K562 (cell line): ENCODE results near the gene MBD4.

ENCODE experiments used
- EP300 ChIP-seq: IDR thresholded peaks from 2 replicates; pipeline ENCODE4 v1.6.1; 2012; ENCODE audit warnings: low read length, improper control_type of control experiment
- ETV1 ChIP-seq: fragments of 450-650 bp; conservative IDR thresholded peaks from 2 replicates; pipeline ENCODE4 v1.6.1; 2016; ENCODE audit warnings: missing genetic modification characterization, control low read depth, low read depth, missing compliant biosample characterization
- MEF2A ChIP-seq: IDR thresholded peaks from 2 replicates; pipeline ENCODE4 v1.6.1; 2011; ENCODE audit warnings: low read depth, mild to moderate bottlenecking, low read length, moderate library complexity; ENCODE audit not compliant: control insufficient read depth
- MEF2D ChIP-seq: conservative IDR thresholded peaks from 2 replicates; pipeline ENCODE4 v1.6.1; 2016; ENCODE audit warnings: low read depth, missing genetic modification characterization, missing compliant biosample characterization
- MTA1 ChIP-seq: fragments of 450-650 bp; IDR thresholded peaks from 2 replicates; pipeline ENCODE4 v1.6.1; 2017; ENCODE audit warnings: borderline replicate concordance
- MYC ChIP-seq, 2 experiments: fragments of 250-450 bp in 1 of 2; sonication (Bioruptor Pico) in 1 of 2; IDR thresholded peaks; 2 replicates each; pipeline versions ENCODE4 v1.5.1 to v1.6.1; 2012 to 2021; ENCODE audit warnings: low read depth in 2 of 2, borderline replicate concordance in 1 of 2, improper control_type of control experiment in 1 of 2, low read length in 1 of 2, mild to moderate bottlenecking in 1 of 2, moderate library complexity in 1 of 2
- NFE2L1 ChIP-seq: fragments of 450-650 bp; IDR thresholded peaks from 2 replicates; pipeline ENCODE4 v1.6.1; 2016; ENCODE audit warnings: missing genetic modification characterization, low read depth, mild to moderate bottlenecking, missing compliant biosample characterization, moderate library complexity, borderline replicate concordance
- POLR2A ChIP-seq: fragments of 450-650 bp; conservative IDR thresholded peaks from 2 replicates; pipeline ENCODE4 v1.6.1; 2016
- POLR2AphosphoS5 ChIP-seq: IDR thresholded peaks from 2 replicates; pipeline ENCODE4 v1.6.1; 2011; ENCODE audit warnings: mild to moderate bottlenecking, low read depth, low read length, moderate library complexity; ENCODE audit not compliant: control insufficient read depth, insufficient read depth
- ZEB2 ChIP-seq: fragments of 450-650 bp; IDR thresholded peaks from 2 replicates; pipeline ENCODE4 v1.6.1; 2016
- ZNF3 ChIP-seq: fragments of 250-450 bp; sonication (Bioruptor Pico); IDR thresholded peaks from 2 replicates; pipeline ENCODE4 v1.5.0; 2021; ENCODE audit warnings: mild to moderate bottlenecking, moderate library complexity
- ZNF512 ChIP-seq: IDR thresholded peaks from 2 replicates; pipeline ENCODE4 v1.6.1; 2016; ENCODE audit warnings: missing genetic modification characterization, missing compliant biosample characterization
- ZNF561 ChIP-seq: fragments of 450-650 bp; formaldehyde crosslinking; conservative IDR thresholded peaks from 2 replicates; pipeline ENCODE4 v1.4.0; 2020; ENCODE audit warnings: mild to moderate bottlenecking, moderate library complexity
- TF ChIP-seq, protein P1 (sequence below), 3 experiments: IDR thresholded peaks in 2 of 3; conservative IDR thresholded peaks in 1 of 3; 2 replicates each; pipeline ENCODE4 v1.5.1; 2011 to 2012; ENCODE audit warnings: low read length in 3 of 3, mild to moderate bottlenecking in 3 of 3, control low read depth in 2 of 3, improper control_type of control experiment in 1 of 3, inconsistent platforms in 1 of 3, low read depth in 1 of 3, mixed read lengths in 1 of 3, moderate library complexity in 1 of 3; ENCODE audit not compliant: insufficient read depth in 2 of 3

DNA sequence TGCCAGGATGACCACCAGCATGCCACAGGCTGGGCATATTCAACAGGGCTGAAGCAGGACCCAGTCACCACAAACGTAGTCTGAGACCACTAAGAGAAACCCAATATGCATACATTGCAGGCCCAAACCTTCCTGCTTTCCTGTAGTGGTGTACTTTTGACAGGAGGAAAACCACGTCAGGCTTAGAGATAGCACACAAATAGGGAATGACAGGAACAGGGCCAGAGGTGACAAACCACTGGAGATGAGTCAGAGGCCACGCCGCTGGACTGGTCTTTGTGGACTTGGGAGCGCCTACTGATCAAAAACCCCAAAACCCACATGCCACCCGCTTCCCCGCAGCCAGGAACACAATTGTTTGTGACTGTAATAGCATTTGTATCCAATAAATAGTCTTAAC lies 7.7 kb downstream of the MBD4 start:
- TF ChIP-seq NFE2L1 (no peak), MYC (IDR thresholded peaks at IDR 0.05; ENCODE audit: low read depth, low read length) (no peak), MYC (CRISPR knock-in tag; IDR thresholded peaks at IDR 0.05; ENCODE audit: borderline replicate concordance, low read depth) (no peak), ZNF561 (no peak), EP300 (no peak), POLR2AphosphoS5 (no peak), POLR2A (no peak), ZEB2 (no peak), ZNF512 (no peak), MEF2A (no peak), ETV1 (tag) (no peak), MEF2D (tag) (no peak), ZNF3 (no peak), MTA1 (no peak)
- TF ChIP-seq, protein P1, sequence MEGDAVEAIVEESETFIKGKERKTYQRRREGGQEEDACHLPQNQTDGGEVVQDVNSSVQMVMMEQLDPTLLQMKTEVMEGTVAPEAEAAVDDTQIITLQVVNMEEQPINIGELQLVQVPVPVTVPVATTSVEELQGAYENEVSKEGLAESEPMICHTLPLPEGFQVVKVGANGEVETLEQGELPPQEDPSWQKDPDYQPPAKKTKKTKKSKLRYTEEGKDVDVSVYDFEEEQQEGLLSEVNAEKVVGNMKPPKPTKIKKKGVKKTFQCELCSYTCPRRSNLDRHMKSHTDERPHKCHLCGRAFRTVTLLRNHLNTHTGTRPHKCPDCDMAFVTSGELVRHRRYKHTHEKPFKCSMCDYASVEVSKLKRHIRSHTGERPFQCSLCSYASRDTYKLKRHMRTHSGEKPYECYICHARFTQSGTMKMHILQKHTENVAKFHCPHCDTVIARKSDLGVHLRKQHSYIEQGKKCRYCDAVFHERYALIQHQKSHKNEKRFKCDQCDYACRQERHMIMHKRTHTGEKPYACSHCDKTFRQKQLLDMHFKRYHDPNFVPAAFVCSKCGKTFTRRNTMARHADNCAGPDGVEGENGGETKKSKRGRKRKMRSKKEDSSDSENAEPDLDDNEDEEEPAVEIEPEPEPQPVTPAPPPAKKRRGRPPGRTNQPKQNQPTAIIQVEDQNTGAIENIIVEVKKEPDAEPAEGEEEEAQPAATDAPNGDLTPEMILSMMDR (IDR thresholded peaks at IDR 0.05 in 2 of 3, conservative IDR thresholded peaks at IDR 0.05 in 1 of 3; ENCODE audit: insufficient read depth in 2 of 3, low read depth in 1 of 3, low read length in 3 of 3): no peak
